Adrenal gland (tissue), 5 donors: ENCODE measurements around the gene URI1.

Experiments
- POLR2A ChIP-seq, 2 donors: fragments of 450-650 bp; IDR thresholded peaks; one replicate each; pipeline ENCODE4 v1.6.1; 2017; ENCODE audit warnings: antibody characterized with exemption in 2 of 2, mild to moderate bottlenecking in 2 of 2, moderate library complexity in 1 of 2
- TF ChIP-seq, protein P1 (sequence below), 6 experiments: fragments of 450-650 bp in 4 of 6; fragments of 200-600 bp in 2 of 6; sonication (generic) in 1 of 6; IDR thresholded peaks; 1 replicate in 5 of 6; 2 replicates in 1 of 6; pipeline versions ENCODE4 v1.5.1 to v1.8.0; 2016 to 2021; ENCODE audit warnings: antibody characterized with exemption in 6 of 6, mild to moderate bottlenecking in 2 of 6, moderate library complexity in 1 of 6
- donor health status: DM: no; HTN: no; CAD: no.

DNA sequence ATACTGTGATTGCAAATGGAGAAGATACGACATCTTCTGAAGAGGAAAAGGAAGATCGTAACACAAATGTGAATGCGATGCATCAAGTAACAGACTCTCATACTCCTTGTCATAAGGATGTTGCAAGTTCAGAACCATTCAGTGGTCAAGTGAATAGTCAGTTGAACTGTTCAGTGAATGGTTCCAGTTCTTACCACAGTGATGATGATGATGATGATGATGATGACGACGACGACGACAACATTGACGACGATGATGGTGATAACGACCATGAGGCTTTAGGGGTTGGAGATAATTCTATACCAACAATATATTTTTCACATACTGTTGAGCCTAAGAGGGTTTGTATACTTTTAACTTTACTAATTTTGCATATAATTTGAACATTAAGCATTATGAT, 67.0 kb downstream of the URI1 start:
- TF ChIP-seq POLR2A (IDR thresholded peaks at IDR 0.05), result no peak
- TF ChIP-seq, protein P1, sequence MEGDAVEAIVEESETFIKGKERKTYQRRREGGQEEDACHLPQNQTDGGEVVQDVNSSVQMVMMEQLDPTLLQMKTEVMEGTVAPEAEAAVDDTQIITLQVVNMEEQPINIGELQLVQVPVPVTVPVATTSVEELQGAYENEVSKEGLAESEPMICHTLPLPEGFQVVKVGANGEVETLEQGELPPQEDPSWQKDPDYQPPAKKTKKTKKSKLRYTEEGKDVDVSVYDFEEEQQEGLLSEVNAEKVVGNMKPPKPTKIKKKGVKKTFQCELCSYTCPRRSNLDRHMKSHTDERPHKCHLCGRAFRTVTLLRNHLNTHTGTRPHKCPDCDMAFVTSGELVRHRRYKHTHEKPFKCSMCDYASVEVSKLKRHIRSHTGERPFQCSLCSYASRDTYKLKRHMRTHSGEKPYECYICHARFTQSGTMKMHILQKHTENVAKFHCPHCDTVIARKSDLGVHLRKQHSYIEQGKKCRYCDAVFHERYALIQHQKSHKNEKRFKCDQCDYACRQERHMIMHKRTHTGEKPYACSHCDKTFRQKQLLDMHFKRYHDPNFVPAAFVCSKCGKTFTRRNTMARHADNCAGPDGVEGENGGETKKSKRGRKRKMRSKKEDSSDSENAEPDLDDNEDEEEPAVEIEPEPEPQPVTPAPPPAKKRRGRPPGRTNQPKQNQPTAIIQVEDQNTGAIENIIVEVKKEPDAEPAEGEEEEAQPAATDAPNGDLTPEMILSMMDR (IDR thresholded peaks at IDR 0.05), result no peak
